HG02798 (cell line): Measurements from ENCODE around the gene ABHD14A.

Experiments used
- ATAC-seq: cut with Tn5 transposase; IDR thresholded peaks from one replicate; pipeline ENCODE4 v1.9.1; 2021; ENCODE audit warnings: mild to moderate bottlenecking; ENCODE audit not compliant: unreplicated experiment, poor library complexity

Gene ABHD14A

GRCh38 chr3:51940648-51941462 lies 34.0 kb upstream of the ABHD14A start:
- ATAC-seq, result no peak

DNA sequence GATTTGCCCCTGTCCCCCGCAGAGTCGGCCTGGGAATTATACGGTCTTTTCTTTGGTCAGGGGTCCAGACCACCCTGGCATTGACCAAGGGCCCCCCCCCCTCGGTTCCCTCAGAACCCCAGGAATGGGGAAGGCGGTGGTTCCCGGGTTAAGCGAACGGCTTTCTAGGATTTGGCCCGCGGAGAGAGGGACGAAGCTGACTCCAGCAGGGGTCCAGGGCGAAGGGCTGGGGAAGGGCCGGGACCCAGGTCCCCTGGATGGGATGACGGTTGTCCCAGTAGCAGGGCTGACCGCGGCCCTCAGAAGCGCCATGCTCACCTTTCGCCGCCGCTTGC lies 33.4 kb upstream of the ABHD14A start:
- ATAC-seq, result no peak

GRCh38 chr3:51941798-51942602 lies 32.9 kb upstream of the ABHD14A start, which contains the start of the genes PARP3 and RRP9:
Gene PARP3 (plus strand): TSS chr3:51942363. CDS start chr3:51943356, 993 bp downstream.
Gene RRP9 (minus strand): TSS chr3:51941904. CDS start chr3:51941867, 37 bp downstream.
- ATAC-seq, result peak; percentile 93

GRCh38 chr3:51942603-51943450 lies 32.0 kb upstream of the ABHD14A start:
- peak; percentile 16 for ATAC-seq

DNA sequence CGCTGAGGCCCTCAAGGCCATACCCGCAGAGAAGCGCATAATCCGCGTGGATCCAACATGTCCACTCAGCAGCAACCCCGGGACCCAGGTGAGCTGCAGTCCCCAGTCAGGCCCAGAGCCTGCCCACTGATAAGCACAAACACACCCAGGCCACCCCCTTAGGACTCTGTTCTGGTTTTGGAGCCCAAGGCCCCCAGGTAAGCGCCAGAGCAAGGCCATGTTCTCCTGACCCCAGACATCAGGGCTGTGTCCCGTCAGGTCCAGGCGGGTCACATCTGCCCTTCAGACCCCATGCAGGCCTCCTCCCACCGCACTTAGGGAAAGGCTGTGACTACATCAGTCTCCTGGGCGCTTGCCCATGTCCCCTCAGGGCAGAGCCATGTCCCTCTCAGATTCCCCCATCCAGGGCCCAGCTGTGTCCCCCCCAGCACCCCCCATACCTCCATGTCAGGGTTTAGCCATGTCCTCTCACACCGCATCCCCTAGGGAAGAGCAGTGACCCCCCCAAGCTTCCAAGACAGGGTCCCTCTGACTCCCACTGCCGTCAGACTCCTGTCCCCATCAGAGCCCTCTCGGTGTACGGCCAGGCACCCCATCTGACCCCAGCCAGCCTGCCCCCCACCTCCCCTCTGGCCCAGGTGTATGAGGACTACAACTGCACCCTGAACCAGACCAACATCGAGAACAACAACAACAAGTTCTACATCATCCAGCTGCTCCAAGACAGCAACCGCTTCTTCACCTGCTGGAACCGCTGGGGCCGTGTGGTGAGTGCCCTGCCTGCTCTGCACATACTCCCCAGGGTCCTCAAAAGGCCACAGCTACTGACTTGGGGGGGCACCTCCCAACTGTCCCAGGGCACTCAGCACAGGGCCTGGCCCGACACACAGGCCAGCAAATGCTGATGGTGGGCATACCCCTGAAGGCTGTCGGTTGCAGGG lies 31.1 kb upstream of the ABHD14A start:
- no peak for ATAC-seq

GRCh38 chr3:51944451-51945021 lies 30.3 kb upstream of the ABHD14A start:
- ATAC-seq, result no peak

GRCh38 chr3:51945031-51945840 lies 29.6 kb upstream of the ABHD14A start:
- no peak for ATAC-seq

DNA sequence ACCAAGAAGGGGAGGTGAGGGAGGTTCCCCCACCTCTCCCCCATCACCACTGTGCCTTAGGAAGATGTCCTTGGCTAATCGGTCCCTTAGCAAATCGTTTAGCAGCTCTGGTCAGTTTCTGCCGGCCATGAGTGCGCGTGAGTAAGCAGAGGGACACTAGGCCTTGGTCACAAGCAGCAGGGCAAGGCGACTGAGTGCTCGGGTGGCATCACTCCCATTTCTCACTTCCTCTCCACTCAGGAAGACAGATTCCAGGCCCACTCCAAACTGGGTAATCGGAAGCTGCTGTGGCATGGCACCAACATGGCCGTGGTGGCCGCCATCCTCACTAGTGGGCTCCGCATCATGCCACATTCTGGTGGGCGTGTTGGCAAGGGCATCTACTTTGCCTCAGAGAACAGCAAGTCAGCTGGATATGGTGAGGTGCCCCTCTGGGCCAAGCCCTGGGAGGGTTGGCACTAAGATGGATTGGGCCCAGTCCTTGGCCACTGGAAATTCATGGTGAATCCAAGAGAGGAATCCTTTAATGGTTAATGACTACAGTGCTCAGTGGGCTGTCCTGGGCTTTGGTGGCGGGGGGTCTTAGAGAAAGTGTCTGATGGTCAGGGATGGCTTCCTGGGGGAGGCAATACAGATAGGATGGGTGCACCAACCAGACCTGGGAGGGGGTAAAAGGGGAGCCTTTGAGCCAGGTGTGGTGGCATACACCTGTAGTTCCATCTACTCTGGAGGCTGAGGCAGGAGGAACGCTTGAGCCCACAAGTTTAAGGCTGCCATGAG lies 28.7 kb upstream of the ABHD14A start:
- ATAC-seq, result no peak

- no peak for ATAC-seq
These were observed 28.1 kb upstream of the ABHD14A start for GRCh38 chr3:51946796-51947195.

- ATAC-seq, result no peak
These were observed 27.5 kb upstream of the ABHD14A start for GRCh38 chr3:51947215-51947900.

- ATAC-seq, result no peak
These were observed 26.8 kb upstream of the ABHD14A start for GRCh38 chr3:51948016-51948580.

DNA sequence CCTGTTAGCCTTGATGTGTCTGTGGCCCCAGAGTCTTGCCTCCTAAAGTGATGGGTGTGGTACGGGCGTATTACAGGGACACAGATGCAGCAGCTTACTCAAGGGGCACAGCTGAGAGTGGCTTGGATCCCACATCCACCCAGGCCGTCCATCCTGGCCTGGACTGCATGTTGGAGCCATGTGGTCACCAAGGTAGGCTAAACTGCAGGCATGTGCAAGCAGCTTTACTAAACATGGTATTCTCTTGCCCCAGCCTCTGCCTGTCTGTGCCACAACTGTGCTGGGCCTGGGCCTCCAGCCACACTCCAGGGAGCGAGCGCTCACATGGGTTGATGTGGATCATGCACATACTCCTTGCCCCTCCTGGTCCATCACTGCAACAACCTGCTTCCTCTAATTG lies 25.7 kb upstream of the ABHD14A start:
- ATAC-seq, result no peak

GRCh38 chr3:51950899-51951298 lies 24.0 kb upstream of the ABHD14A start:
- no peak for ATAC-seq

DNA sequence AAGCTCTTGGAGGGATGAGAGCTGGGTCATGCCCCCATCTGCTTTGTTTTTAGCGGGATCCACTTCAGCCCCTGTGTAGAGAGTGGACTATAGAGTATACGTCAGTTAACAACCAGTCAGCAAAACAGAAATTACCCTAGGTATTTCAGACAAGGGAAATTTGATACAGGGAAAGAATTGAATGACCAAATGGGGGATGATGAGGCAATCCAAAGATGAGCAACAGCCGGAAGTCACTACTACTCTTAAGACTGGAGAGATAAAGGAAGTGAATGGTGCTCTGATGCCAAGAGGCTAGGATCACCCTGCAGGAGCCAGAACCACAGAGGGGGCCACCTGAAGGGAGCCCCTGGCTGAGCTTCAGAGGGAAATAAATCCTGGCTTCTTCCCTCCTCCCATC lies 21.4 kb upstream of the ABHD14A start:
- no peak for ATAC-seq

- no peak for ATAC-seq
These were observed 20.8 kb upstream of the ABHD14A start for GRCh38 chr3:51954105-51954504.

DNA sequence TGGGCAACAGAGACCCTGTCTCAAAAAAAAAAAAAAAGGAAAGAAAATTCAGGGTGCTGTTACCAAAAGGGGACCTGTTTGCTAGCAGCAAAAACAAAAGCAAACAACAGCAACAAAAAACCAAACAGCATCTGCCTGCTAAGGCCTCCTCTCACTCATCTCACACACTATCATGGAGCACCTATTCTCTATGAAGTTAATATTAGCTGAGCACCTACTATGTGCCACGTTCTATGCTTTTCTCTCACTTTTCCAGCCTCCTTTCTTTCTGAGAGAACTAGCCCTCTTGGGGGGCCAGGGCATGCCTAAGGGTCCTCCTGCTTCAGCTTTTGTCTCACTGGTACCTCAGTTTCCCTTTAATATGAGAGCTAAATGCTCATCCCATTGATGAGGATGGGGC lies 20.2 kb upstream of the ABHD14A start:
- ATAC-seq, result no peak
